GM10847 (cell line): Measurements from ENCODE around the gene PHF1.

Source experiments
- POLR2A ChIP-seq: IDR thresholded peaks from 2 replicates; pipeline ENCODE4 v1.6.1; 2011; ENCODE audit not compliant: insufficient read length; ENCODE audit errors: extremely low read depth

The PHF1 gene

GRCh38 chr6:33426590-33427511 is 16.0 kb downstream of the PHF1 start:
- TF ChIP-seq POLR2A, result no peak

GRCh38 chr6:33427585-33428223 is 16.9 kb downstream of the PHF1 start:
- no peak for TF ChIP-seq POLR2A

- TF ChIP-seq POLR2A, result no peak
These were observed 17.6 kb downstream of the PHF1 start for GRCh38 chr6:33428224-33428965.

GRCh38 chr6:33428966-33429749 is 18.3 kb downstream of the PHF1 start:
- no peak for TF ChIP-seq POLR2A

GRCh38 chr6:33429750-33430052 is 18.9 kb downstream of the PHF1 start:
- no peak for TF ChIP-seq POLR2A

GRCh38 chr6:33430334-33430733 is 19.5 kb downstream of the PHF1 start:
- TF ChIP-seq POLR2A, result no peak

- no peak for TF ChIP-seq POLR2A
These were observed 20.4 kb downstream of the PHF1 start for GRCh38 chr6:33430991-33431879.

- no peak for TF ChIP-seq POLR2A
These were observed 21.2 kb downstream of the PHF1 start for GRCh38 chr6:33431880-33432541.

GRCh38 chr6:33432546-33432945 is 21.7 kb downstream of the PHF1 start:
- no peak for TF ChIP-seq POLR2A

- TF ChIP-seq POLR2A, result no peak
These were observed 22.3 kb downstream of the PHF1 start for GRCh38 chr6:33433001-33433543.

- no peak for TF ChIP-seq POLR2A
These were observed 22.9 kb downstream of the PHF1 start for GRCh38 chr6:33433544-33434191.

GRCh38 chr6:33434961-33435360 is 24.1 kb downstream of the PHF1 start:
- no peak for TF ChIP-seq POLR2A

GRCh38 chr6:33437666-33438065 is 26.9 kb downstream of the PHF1 start:
- no peak for TF ChIP-seq POLR2A
